ENCODE measurements around the gene TAS2R60. TPM values are rescaled to one million over a fixed set of nuclear protein-coding genes. Genes with fewer than 3 reads are reported as not detected.

TAS2R60 gene
- polyA plus RNA-seq, 1 of the 3 experiments (the other 2 are of a cell fraction), result not detected

DNA sequence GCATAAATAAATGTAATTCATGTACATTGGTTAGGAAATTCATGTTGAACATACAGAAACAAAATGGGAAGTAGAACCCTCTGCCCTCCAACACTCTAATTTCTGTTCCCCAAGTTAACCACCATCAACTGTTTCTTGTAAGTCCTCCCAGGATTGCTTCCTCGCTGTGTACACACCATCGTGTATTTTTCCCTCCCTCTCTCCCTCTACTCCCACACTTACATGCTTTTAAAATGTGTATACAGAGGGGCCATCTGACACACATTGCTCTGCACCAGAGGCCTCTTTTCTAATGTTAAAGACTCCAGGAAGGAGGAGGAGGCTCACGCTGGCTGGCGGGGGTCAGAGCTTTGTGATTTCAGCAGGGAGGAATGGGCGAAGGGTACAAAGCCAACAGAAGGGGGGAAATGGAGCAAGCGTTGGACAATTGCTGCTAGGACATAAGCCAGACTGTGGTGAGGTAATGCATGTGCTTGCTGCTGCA is 32.7 kb upstream of the TAS2R60 start:
- no peak overlapping the region for H3K27ac ChIP-seq (ENCODE audit: low read depth in 2 of 2, low read length in 1 of 2)
- H3K4me2 ChIP-seq, result no peak overlapping the region
- H3K4me3 ChIP-seq (ENCODE audit: low read depth in 2 of 2, low read length in 1 of 2), result no peak overlapping the region
- H3K27me3 ChIP-seq (ENCODE audit: insufficient read depth), result no peaks in the 10 kb centered on the region
- H4K20me1 ChIP-seq (ENCODE audit: insufficient read depth), result no peaks in the 10 kb centered on the region
- DNase-seq, result no peak
- peak overlapping the region; percentile 38; the same call in 1 of the 2 replicates for H2AFZ ChIP-seq (ENCODE audit: low read depth)
- no peaks in the 10 kb centered on the region for H3K36me3 ChIP-seq (replicated peaks in 1 of 2; ENCODE audit: control insufficient read depth in 1 of 2, insufficient read depth in 2 of 2, low read length in 1 of 2)
- H3K9me2 ChIP-seq, result no peaks in the 10 kb centered on the region
- no peaks in the 10 kb centered on the region for H3K79me2 ChIP-seq (ENCODE audit: insufficient read depth)
- WGBS (ENCODE audit: low lambda C conversion rate), result 55% methylated on average over 6 of the region's 6 CpGs
- no peak overlapping the region for H3K9ac ChIP-seq
- peaks cover 0 to 27% of the 10 kb centered on the region in 2 experiments; a peak in 3 of 4 replicates for H3K4me1 ChIP-seq (ENCODE audit: control insufficient read depth in 1 of 2, insufficient read depth in 2 of 2, low read depth in 1 of 2, low read length in 1 of 2)
- CTCF ChIA-PET, result interaction anchor here (0.9 to 8.8 kb wide), 3 partner anchors 11 to 170 kb away, joined by 3 to 68 read pairs (median 5); no protein-coding TSS in a partner anchor
- peaks cover 3% of the 10 kb centered on the region for H3F3A ChIP-seq (replicated peaks; ENCODE audit: insufficient read depth)
- no peaks in the 10 kb centered on the region for H3K9me3 ChIP-seq
- POLR2A ChIA-PET, result no interaction called here
- TF ChIP-seq, protein P1, sequence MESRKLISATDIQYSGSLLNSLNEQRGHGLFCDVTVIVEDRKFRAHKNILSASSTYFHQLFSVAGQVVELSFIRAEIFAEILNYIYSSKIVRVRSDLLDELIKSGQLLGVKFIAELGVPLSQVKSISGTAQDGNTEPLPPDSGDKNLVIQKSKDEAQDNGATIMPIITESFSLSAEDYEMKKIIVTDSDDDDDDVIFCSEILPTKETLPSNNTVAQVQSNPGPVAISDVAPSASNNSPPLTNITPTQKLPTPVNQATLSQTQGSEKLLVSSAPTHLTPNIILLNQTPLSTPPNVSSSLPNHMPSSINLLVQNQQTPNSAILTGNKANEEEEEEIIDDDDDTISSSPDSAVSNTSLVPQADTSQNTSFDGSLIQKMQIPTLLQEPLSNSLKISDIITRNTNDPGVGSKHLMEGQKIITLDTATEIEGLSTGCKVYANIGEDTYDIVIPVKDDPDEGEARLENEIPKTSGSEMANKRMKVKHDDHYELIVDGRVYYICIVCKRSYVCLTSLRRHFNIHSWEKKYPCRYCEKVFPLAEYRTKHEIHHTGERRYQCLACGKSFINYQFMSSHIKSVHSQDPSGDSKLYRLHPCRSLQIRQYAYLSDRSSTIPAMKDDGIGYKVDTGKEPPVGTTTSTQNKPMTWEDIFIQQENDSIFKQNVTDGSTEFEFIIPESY (IDR thresholded peaks at IDR 0.05; ENCODE audit: borderline replicate concordance, low read depth), result no peak
- TF ChIP-seq FOSL2 (IDR thresholded peaks at IDR 0.05; ENCODE audit: borderline replicate concordance, low read depth), result peak; percentile 15; the same call in 1 of the 2 replicates
- no peak for TF ChIP-seq CHD2 (IDR thresholded peaks at IDR 0.05; ENCODE audit: low read length, partially characterized antibody)
- TF ChIP-seq, protein P2, sequence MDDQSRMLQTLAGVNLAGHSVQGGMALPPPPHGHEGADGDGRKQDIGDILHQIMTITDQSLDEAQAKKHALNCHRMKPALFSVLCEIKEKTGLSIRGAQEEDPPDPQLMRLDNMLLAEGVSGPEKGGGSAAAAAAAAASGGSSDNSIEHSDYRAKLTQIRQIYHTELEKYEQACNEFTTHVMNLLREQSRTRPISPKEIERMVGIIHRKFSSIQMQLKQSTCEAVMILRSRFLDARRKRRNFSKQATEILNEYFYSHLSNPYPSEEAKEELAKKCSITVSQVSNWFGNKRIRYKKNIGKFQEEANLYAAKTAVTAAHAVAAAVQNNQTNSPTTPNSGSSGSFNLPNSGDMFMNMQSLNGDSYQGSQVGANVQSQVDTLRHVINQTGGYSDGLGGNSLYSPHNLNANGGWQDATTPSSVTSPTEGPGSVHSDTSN (IDR thresholded peaks at IDR 0.05), result peak; percentile 32; the same call in 1 of the 2 replicates
- TF ChIP-seq, protein P3, sequence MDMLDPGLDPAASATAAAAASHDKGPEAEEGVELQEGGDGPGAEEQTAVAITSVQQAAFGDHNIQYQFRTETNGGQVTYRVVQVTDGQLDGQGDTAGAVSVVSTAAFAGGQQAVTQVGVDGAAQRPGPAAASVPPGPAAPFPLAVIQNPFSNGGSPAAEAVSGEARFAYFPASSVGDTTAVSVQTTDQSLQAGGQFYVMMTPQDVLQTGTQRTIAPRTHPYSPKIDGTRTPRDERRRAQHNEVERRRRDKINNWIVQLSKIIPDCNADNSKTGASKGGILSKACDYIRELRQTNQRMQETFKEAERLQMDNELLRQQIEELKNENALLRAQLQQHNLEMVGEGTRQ (IDR thresholded peaks at IDR 0.05; ENCODE audit: borderline replicate concordance, low read depth, low read length), result no peak
- no peak for TF ChIP-seq GABPA (IDR thresholded peaks at IDR 0.05; ENCODE audit: low read depth)
- no peak for TF ChIP-seq GATA2 (CRISPR knock-in tag; IDR thresholded peaks at IDR 0.05)
- TF ChIP-seq POLR2AphosphoS5 (IDR thresholded peaks at IDR 0.05; ENCODE audit: low read depth, low read length), result no peak
- TF ChIP-seq TEAD4 (IDR thresholded peaks at IDR 0.05; ENCODE audit: borderline replicate concordance, insufficient read depth), result no peak
- TF ChIP-seq MEF2A (IDR thresholded peaks at IDR 0.05; ENCODE audit: borderline replicate concordance, low read depth), result no peak
- no peak for TF ChIP-seq NRF1 (IDR thresholded peaks at IDR 0.05; ENCODE audit: low read depth, low read length)
- TF ChIP-seq, protein P4, sequence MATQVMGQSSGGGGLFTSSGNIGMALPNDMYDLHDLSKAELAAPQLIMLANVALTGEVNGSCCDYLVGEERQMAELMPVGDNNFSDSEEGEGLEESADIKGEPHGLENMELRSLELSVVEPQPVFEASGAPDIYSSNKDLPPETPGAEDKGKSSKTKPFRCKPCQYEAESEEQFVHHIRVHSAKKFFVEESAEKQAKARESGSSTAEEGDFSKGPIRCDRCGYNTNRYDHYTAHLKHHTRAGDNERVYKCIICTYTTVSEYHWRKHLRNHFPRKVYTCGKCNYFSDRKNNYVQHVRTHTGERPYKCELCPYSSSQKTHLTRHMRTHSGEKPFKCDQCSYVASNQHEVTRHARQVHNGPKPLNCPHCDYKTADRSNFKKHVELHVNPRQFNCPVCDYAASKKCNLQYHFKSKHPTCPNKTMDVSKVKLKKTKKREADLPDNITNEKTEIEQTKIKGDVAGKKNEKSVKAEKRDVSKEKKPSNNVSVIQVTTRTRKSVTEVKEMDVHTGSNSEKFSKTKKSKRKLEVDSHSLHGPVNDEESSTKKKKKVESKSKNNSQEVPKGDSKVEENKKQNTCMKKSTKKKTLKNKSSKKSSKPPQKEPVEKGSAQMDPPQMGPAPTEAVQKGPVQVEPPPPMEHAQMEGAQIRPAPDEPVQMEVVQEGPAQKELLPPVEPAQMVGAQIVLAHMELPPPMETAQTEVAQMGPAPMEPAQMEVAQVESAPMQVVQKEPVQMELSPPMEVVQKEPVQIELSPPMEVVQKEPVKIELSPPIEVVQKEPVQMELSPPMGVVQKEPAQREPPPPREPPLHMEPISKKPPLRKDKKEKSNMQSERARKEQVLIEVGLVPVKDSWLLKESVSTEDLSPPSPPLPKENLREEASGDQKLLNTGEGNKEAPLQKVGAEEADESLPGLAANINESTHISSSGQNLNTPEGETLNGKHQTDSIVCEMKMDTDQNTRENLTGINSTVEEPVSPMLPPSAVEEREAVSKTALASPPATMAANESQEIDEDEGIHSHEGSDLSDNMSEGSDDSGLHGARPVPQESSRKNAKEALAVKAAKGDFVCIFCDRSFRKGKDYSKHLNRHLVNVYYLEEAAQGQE (IDR thresholded peaks at IDR 0.05; ENCODE audit: low read depth, low read length), result no peak
- TF ChIP-seq FOXJ3 (CRISPR knock-in tag; IDR thresholded peaks at IDR 0.05), result no peak
- no peak for TF ChIP-seq EZH2phosphoT487 (IDR thresholded peaks at IDR 0.05; ENCODE audit: borderline replicate concordance, low read depth)
- no peak for TF ChIP-seq MXI1 (IDR thresholded peaks at IDR 0.05; ENCODE audit: low read depth, low read length)
- TF ChIP-seq NFIC (IDR thresholded peaks at IDR 0.05; ENCODE audit: borderline replicate concordance), result 0 out of 2 replicates have a peak, but pooled peaks have one; percentile 14
- 0 out of 2 replicates have a peak, but pooled peaks have one; percentile 5 for TF ChIP-seq JUND (IDR thresholded peaks at IDR 0.05)
- no peak for TF ChIP-seq SIN3A (IDR thresholded peaks at IDR 0.05; ENCODE audit: borderline replicate concordance, low read depth, low read length)
- no peak for TF ChIP-seq RCOR1 (IDR thresholded peaks at IDR 0.05; ENCODE audit: low read length)
- TF ChIP-seq, protein P5, sequence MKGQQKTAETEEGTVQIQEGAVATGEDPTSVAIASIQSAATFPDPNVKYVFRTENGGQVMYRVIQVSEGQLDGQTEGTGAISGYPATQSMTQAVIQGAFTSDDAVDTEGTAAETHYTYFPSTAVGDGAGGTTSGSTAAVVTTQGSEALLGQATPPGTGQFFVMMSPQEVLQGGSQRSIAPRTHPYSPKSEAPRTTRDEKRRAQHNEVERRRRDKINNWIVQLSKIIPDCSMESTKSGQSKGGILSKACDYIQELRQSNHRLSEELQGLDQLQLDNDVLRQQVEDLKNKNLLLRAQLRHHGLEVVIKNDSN (IDR thresholded peaks at IDR 0.05; ENCODE audit: borderline replicate concordance, low read depth), result no peak
- TF ChIP-seq, protein P6, sequence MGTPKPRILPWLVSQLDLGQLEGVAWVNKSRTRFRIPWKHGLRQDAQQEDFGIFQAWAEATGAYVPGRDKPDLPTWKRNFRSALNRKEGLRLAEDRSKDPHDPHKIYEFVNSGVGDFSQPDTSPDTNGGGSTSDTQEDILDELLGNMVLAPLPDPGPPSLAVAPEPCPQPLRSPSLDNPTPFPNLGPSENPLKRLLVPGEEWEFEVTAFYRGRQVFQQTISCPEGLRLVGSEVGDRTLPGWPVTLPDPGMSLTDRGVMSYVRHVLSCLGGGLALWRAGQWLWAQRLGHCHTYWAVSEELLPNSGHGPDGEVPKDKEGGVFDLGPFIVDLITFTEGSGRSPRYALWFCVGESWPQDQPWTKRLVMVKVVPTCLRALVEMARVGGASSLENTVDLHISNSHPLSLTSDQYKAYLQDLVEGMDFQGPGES (IDR thresholded peaks at IDR 0.05; ENCODE audit: low read depth, low read length), result no peak
- TF ChIP-seq TCF12 (IDR thresholded peaks at IDR 0.05), result peak; percentile 55
- TF ChIP-seq ELF1 (IDR thresholded peaks at IDR 0.05), result no peak; the same call in 1 of the 2 replicates
- no peak for TF ChIP-seq RAD21 (IDR thresholded peaks at IDR 0.05; ENCODE audit: low read length)
- TF ChIP-seq TAF1 (IDR thresholded peaks at IDR 0.05; ENCODE audit: borderline replicate concordance, low read depth, low read length), result no peak
